Stimulated activated CD4-positive, alpha-beta T cell treated with anti-CD3 and anti-CD28 coated beads, Interleukin-1b, Interleukin-23, amount 100 ng/mL, for 24 hours (primary cell): ENCODE measurements around the gene TSHZ2.
"Not testable (repeated sequence)": the region's sequence is repeated elsewhere in the genome, so short reads cannot be mapped to it uniquely, and the experiment has no call there.

ENCODE experiments used
- DNase-seq, 4 experiments: peaks; one replicate each; pipeline ENCODE4 v3.0.0-alpha.2; 2020; ENCODE audit warnings: low read depth in 4 of 4, low spot score in 1 of 4

The TSHZ2 gene

DNA sequence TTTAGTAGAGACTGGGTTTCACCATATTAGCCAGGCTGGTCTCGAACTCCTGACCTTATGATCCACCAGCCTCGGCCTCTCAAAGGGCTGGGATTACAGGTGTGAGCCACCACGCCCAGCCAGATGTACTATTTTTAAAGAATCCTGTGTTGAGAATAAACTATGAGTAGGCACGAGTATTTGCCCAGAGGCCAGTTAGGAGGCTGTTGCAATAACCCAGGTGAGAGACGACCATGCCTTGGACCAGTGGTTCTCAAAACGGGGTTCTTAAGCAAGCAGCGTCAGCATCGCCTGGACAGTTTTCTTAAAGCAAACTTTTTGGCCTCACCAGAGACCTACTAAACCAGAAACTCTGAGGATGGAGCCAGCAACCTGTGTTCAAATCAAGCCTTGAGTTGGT, 362.7 kb downstream of the TSHZ2 start:
- no peak for DNase-seq

DNA sequence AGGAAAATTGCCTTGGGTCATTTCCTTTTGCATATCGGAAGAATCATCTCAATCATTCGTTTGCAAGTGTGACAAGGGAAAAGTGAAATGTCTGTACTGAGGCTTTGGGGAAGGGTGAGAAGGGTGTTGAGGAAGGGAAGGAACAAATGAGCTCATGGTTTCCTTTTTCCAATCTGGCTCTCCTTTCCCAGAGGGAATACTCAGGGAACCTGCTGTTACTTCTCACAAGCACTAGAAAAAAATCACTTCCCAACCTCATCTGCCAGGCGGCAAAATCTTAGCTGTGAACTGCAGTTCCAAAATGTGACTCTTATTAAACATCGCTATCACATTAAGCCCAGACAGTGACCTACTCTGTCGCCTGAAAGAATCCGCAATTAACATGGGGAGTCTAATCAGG, 363.4 kb downstream of the TSHZ2 start:
- no peak for DNase-seq

DNA sequence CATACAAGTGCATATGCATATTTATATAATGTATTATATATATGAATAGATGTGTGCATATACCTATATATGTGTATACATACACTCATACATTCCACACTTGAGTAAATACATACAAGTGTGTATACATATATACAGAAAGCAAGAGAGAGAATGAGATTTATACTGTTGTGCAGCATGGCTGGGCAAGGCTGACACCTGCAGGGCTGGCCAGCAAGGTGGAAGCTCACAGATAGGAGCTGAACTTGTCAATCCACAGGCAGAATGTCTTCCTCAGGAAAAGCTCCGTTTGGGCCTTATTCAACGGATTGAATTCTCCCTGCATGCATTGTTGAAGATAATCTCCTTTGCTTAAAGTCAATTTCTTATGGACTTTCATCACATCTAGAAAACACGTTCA, 364.7 kb downstream of the TSHZ2 start:
- no peak for DNase-seq

DNA sequence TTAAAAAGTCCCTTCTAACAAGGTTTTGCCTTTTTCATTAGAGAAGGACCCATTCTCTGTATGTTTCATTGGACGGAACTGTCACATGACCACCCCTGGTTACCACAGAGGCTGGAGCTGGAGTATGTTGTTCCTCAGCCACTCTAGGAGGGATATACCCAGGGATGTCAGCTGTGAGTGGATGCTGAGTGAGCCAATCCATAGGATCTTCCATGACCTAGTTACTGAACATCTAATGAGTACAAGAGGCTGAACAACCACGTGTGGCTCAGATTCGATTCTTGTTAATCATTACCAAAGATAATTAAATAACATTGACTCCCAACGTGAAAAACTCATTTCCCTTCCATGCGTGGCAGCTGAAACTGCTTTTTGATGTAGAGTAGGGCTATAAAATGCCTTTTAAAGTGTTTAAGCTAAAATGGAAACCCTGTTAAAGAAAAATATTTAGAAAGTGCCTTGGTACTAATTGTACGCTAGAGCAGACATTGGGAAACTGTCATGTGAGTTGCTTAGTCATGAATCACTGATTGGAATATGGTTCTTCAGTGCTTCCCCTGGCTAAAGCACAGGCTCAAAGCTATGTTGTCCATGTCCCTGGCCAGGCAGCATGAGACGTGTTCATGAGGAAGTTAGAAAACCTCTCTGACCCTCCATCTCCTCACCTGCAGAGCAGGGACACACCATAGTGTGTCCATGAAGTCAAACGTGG, 365.4 kb downstream of the TSHZ2 start:
- no peak for DNase-seq

DNA sequence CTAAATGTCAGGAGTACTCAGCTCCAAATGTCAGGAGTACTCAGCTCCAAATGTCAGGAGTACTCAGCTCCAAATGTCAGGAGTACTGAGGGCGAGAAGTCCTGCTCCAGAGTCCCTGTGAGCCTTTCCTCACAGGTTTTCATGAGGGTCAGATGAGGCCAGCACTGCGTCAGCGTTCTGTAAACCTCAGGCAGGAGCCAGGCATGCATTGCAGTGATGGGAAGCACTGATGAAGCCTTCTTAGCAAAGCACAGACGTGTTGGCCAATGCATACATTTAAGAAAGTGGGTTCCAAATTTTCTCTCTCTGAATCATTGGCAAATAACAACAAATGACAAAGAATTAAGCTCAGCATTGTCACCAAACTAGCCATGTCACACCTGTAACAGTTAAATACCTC, 366.6 kb downstream of the TSHZ2 start:
- no peak for DNase-seq

DNA sequence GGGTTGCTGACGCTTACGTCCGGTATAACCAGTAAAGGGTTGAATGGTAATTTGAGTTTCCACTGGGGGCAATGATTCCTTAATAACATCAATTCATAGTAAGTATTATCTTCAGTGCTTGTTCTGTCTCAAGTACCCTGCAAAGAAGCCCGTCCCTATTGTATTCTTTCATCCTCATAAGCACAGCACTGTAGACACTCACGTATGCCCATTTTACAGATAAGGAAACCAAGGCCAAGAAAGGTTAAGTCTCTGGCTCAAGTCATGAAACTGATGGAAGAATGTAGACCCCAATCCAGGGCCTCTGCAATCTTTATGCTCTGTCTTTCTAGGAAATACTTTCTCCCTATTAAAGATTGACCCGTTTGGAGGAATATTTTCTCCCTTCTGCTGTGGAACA, 370.3 kb downstream of the TSHZ2 start:
- DNase-seq, result no peak

DNA sequence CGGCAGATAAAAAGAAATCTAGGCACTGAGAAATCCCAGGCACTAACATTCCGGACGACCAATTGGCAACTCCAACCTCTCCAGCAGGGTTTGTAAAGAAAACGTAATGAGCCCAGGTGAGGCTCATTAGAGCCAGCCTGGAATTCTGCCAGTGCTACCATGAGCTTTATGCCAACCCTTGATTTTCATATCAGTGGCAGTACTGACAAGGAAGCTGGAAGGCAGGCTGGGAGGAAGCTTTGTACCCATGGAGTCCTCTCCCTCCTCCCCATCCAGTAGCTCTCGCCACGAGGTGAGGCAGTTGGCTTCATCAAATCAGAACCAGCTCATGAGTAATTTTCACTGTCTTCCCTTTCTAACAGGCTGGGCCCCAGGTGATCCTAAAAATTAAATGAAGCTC, 371.3 kb downstream of the TSHZ2 start:
- no peak for DNase-seq

DNA sequence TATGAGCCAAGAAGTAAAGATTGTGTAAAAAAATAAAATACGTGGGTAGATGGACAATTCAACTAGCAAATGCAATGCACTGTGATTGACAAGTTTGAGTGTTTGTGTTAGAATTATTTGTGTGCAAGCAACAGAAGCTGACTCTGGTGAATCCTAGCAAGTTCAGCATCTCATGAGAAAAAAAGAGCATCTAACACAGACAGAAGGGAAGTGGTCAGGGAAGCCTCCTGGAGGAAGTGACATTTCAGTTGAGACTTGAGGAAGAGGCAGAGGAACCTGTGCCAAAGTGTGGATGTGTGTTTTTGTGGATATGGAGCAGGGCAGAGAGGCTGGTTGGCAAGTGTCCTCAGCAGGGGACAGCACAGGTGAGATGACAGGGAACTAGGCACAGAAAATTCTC, 372.7 kb downstream of the TSHZ2 start:
- DNase-seq, result no peak

DNA sequence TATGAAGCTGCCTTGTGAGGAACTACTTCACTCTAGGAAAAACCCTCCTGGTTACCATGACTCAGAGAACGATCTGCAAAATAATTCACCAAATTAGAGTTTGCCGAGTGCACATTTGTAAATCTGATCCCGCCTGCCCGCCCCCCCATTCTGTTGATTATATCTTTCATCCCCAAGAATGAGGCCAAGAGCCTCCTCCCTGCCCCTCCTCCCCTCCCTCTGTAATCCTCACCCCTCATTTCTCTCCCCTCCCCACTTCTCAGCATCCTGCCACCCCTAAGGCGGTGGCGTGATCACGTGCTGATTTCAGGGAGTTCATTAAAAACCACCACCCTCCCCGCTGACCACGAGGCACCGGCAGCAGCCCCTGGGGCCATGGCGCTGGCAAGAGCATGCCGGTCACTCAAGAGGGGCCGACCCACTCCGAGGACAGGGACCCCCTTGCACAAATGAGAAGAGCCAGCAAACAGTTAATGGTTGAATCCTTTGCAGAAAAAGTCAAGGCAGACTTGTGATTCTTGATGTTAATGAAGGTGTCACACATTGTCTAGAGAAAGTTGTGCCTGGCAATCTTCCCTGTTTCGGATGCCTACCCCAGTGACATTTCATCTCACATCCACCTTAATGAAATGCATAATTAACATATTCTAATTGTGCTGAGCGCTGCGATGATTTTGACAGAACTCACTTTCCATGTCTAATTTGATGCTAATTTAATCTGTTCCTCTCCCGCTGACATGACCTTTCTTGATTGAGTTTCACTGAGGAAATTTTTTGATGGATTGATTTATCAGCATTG, 373.6 kb downstream of the TSHZ2 start:
- DNase-seq, result no peak

DNA sequence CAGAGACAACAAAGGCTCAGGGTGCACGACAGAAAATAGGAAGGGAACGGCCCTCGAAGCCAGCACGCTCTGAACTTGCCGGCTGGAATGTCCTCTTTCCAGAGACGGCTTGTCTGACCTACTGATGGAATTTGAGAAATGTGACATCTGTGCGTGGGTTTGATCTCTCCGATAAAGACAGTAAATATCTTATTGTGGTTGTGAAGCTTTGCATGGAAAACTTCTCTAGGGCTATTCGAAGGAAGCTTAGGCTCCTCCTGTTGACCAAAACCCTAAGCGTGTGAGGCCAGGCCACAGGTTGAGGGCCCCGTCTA, 374.1 kb downstream of the TSHZ2 start:
- DNase-seq, result no peak

DNA sequence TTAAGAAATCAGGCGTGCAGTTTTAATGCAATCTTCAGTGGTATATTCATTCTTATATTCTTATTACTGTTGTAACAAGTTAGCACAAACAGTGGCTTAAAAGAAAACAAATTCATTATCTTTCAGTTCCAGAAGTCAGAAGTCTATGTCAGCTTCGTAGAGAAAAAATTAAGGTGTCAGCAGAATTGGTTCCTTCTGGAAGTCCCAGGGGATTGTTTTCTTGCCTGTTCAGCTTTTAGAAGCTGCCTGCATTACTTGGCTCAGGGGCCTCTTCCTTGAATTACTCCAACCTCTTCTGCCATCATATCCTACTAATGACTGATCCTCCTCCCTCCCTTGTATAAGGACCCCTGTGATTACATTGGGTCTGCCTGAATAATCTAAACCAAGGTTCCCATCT, 377.6 kb downstream of the TSHZ2 start:
- no peak for DNase-seq

DNA sequence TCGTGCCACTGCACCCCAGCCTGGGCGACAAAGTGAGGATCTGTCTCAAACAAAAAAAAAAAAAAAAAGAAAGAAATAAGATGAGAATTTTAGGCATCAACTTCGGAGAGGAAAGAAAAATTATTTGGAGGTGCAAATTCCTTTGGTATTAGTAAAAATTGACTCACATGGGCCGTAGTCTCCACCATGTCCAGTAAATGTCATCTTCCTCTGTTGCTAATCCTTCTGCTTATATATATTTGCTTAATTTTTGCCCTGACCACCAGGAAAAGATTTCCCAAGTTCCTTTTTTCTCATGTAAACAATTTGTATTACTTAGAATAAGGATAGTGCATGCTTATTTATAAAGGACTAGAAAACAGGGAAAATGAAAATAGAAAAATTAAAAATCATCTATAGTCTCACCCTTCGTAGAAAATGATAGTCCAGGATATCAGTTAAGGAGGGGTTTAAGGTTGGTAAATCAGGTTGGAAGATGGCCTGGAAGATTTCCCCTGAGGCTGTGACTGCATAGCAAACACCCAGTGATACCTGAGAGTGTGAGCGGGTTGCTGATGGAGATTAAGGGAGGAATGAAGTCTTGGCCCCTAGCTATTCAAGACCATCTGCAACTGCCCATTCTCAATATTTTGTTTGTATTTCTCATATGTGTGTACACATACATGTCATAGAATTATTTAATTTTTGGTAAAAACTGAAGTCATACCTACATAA, 380.7 kb downstream of the TSHZ2 start:
- no peak for DNase-seq

DNA sequence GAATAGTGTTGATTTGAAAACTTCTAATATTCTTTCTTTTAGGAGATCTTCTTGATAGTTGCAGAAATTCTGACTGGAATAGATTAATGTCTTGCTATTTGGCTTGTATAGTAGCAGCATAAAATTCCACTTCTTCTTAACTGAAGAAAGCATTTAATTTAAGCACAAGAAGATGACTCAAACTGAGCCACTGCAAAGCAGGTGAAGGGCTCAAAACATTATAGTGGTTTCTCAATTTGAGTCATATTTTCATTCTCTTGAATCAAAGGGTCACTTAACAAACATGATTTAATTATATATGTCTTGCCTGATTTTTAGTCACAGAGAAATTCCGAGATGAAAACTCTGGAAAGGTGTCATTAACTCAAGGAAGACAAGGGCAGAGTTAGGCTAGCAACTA, 382.2 kb downstream of the TSHZ2 start:
- no peak for DNase-seq

DNA sequence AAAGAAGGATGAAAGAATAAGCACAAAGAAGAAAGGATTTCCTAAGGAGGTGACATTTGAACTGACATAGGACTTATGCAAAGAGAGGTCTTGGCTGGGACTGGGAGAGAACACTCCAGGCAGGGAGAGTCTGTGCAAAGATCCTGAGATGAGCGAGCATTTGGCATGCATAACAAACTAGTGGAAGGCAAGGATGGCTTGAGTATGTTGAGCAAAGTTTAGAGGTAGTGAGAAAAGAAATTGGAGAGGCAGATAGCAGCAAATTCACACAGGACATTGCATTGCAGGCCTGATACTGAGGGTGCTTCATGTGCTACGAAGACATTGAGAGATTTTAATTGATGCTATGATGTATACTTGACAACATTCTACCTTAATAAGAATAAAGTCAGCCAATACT, 383.6 kb downstream of the TSHZ2 start:
- no peak for DNase-seq

DNA sequence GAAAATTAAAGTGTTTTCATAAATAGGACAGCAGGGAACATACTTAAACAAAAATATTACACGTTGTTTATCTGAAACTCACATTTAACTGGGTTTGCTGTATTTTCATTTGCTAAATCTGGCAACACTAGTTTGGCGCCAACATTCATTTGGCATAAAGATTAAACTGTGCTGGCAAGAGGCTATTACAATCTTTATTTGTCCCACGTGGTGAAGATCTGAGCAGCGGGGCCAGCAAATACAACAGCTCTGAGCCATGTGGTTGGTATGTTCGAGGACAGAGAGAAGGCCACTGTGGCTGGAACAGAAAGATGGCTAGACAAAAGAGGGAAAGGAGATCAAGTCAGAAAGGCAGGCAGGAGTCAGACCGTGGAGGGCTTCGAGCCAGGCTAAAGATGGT, 387.3 kb downstream of the TSHZ2 start:
- DNase-seq, result no peak

DNA sequence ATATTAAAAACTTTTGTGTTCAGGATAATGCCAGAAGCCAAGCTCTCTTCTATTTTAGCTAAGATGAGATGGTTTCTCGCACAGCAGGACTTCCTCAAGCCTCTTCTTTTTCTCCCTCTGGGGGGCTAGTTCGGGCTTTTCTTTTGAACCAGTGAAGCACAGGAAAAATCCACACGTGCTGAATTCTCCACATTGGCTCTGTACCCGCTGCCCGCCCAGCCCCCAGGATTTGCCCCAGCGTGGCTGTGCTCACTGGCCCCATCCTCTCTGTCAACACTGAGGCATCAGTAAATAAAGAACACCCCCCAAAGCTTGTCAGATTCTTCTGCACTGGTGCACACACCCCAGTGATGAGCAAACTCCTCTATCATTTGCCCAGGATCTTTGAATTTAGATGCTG, 388.7 kb downstream of the TSHZ2 start:
- DNase-seq, result no peak

DNA sequence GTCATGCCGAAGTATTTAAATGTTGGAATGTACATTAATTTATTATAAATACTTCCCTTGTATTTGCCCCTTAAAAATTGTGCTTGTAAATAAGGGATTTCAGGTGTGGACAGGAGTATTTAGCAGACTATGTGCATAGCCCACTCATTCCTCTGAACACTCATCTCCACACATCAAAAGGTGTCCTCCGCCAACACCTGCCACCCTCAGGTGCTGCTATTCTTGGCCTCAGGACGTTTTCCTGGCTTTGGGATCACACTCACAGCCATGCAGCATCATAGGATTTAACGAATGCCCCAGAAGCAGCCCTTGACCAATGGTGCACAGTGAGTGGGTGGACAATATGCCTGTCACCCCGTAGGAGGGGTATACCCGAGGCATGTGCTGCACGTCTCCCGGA, 390.6 kb downstream of the TSHZ2 start:
- no peak for DNase-seq

DNA sequence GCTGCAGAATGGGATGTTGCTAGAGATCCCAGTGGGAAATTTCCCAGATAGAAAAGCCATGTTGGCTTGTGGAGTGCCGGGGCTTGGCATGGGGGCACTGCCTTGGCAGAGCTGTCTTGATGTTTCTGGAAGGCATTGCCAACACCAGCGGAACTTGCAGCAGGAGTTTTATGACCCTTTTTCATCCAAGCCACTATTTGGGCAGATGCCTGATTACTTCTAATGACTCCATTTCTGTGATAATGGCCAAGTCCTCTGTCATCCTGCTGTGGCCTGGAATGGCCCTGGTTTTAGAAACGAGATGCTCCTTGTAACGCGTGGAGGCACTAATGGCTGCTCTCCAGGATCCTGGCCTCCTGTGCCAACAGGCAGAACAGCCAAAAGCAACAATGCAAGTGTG, 392.5 kb downstream of the TSHZ2 start:
- DNase-seq, result no peak

DNA sequence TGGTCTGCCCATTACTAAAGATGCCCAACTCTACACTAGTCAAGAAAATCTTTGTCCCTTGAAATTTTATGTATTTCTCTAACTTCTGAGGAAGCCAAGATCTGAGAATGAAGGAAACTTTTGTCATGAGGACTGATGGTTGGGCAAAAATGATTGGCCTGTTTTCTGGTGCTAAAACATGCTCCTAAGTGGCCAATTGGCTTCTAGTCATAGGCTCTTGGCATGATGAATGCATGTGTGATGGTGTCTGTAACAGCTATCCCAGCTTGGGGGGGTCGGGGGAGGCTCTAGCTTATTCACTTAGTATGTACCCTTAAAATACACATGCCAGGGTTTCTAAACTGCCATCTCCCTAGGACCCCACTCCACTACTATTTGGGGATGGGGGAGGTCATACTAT, 392.9 kb downstream of the TSHZ2 start:
- no peak for DNase-seq

DNA sequence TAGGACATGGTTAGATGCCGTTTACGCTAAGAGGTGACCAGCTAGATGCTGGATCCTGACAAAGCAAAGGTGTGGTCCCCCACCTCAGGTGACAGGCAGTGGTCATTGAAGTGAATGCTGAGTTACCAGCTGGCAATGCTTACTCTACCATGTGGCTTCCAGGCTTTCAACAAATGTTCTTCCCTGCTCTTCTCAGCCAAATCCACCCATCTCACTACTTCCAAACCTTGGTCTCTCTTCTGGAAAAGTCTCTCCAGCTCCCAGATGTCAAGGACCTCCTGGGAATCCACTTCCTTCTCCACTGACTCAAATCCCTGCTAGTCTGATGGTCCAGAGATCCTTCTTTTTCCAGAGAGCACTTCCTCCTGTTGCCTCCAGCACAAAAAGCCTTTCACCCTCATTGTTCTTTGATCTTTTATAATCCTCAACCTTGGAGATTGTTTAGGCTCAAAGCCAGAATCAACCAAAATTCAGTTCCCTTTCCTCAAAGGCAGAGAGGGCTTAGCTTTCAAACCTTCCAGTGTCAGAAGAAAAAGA, 393.4 kb downstream of the TSHZ2 start:
- DNase-seq, result no peak

DNA sequence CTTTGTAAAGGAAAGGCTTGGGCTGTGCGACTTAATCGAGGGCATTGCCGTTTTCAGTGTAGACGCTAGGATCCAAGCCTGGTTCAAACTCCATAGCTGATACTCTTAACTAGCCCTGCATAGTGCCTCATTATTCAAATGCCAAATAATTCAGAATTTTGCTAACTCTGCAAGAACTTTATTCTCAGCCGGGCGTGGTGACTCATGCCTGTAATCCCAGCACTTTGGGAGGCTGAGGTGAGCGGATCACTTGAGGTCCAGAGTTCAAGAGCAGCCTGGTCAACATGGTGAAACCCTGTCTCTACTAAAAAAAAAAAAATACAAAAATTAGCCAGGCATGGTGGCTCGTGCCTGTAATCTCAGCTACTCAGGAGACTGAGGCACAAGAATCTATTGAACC, 394.8 kb downstream of the TSHZ2 start:
- DNase-seq, result not testable (repeated sequence)

DNA sequence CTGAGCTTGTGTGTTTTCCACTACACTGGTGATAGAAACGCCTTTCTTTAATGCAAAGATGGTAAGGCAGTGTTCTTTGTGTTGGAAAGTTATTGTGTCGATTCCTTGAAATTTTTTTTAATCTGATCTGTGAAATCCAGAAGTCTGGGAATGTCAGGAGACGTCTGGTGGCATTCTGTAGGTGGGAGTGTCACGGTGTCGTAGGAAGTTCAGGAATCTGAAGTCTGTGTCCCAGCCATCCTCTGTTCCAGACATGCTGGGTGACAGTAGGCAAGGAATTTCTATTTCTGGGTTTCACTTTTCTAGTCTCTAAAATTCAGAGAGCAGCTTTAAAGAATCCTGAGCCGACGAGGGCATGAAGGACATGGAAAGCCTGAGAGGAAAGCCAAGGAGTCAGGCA, 397.7 kb downstream of the TSHZ2 start:
- no peak for DNase-seq
